Osteoblast (primary cell): ENCODE data around the gene GAPDHS. TPM values are rescaled to one million over a fixed set of nuclear protein-coding genes. Genes with fewer than 3 reads are reported as not detected.
A peak's percentile ranks its signal among the peaks of the same experiment; 100 is the strongest.

Experiments
- DNase-seq: peaks from one replicate; pipeline ENCODE4 v3.0.0; 2011; ENCODE audit warnings: low spot score, mixed read lengths; ENCODE audit not compliant: insufficient read length; ENCODE audit errors: missing footprints
- H2AFZ ChIP-seq: 2 replicates; pipeline ENCODE4 v1.6.0; 2011; ENCODE audit warnings: mild to moderate bottlenecking, low read length
- H3K27ac ChIP-seq: 2 replicates; pipeline ENCODE4 v1.5.1; 2011; ENCODE audit warnings: mild to moderate bottlenecking, low read depth, low read length, moderate library complexity
- H3K27me3 ChIP-seq: 2 replicates; pipeline ENCODE4 v1.6.0; 2012; ENCODE audit warnings: mild to moderate bottlenecking, control low read depth, inconsistent platforms, low read length, moderate library complexity; ENCODE audit not compliant: insufficient read depth
- H3K36me3 ChIP-seq: 2 replicates; pipeline ENCODE4 v1.5.1; 2011; ENCODE audit warnings: mild to moderate bottlenecking, low read length, control low read depth, moderate library complexity; ENCODE audit not compliant: insufficient read depth
- H3K4me1 ChIP-seq: 2 replicates; pipeline ENCODE4 v1.5.1; 2011; ENCODE audit warnings: mild to moderate bottlenecking, low read length, control low read depth, moderate library complexity; ENCODE audit not compliant: insufficient read depth
- H3K4me2 ChIP-seq: 2 replicates; pipeline ENCODE4 v1.6.0; 2011; ENCODE audit warnings: mild to moderate bottlenecking, low read length; ENCODE audit not compliant: insufficient read depth
- H3K4me3 ChIP-seq: fragments of 200-600 bp; sonication (generic); 3 replicates; pipeline ENCODE4 v1.5.1; 2012; ENCODE audit warnings: mild to moderate bottlenecking, low read length, inconsistent platforms; ENCODE audit not compliant: insufficient read depth
- H3K79me2 ChIP-seq: 2 replicates; pipeline ENCODE4 v1.6.0; 2012; ENCODE audit warnings: mild to moderate bottlenecking, low read length, control low read depth, inconsistent platforms; ENCODE audit not compliant: insufficient read depth
- H3K9me3 ChIP-seq: 2 replicates; pipeline ENCODE4 v1.5.1; 2011; ENCODE audit warnings: low read depth, low read length, control low read depth
- H4K20me1 ChIP-seq: 2 replicates; pipeline ENCODE4 v1.6.0; 2012; ENCODE audit warnings: mild to moderate bottlenecking, low read length, control low read depth; ENCODE audit not compliant: insufficient read depth
- total RNA-seq: library from RNA; depleted of rRNA; stranded (reverse); fragments of >200 nt; gene quantifications from 2 replicates; pipeline ENCODE4 v1.2.3, GENCODE V29; 2012
- TF ChIP-seq, protein P1 (sequence below): IDR thresholded peaks from 2 replicates; pipeline ENCODE4 v1.5.1; 2011; ENCODE audit warnings: mild to moderate bottlenecking, low read depth, low read length, moderate library complexity; ENCODE audit errors: extremely low read depth

Gene GAPDHS
- total RNA-seq, 1 donor: not detected

DNA sequence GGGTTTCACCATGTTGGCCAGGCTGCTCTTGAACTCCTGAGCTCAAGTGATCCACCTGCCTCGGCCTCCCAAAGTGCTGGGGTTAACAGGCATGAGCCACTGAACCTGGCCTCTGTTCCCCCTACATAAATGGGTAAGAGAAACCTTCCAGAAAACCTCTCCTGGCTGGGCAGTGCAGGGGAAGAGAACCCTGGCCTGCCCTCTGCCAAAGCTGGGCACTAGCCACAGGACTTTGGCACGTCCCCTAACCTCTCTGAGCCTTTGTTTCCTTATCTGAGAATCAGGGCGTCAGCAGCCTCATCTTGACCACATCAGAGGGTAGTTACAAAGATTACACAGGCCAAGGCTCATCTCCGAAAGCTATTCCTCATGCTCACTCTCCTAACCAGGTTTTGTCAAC lies 7.4 kb upstream of the GAPDHS start:
- H3K27ac ChIP-seq: no peak overlapping the region
- TF ChIP-seq, protein P1, sequence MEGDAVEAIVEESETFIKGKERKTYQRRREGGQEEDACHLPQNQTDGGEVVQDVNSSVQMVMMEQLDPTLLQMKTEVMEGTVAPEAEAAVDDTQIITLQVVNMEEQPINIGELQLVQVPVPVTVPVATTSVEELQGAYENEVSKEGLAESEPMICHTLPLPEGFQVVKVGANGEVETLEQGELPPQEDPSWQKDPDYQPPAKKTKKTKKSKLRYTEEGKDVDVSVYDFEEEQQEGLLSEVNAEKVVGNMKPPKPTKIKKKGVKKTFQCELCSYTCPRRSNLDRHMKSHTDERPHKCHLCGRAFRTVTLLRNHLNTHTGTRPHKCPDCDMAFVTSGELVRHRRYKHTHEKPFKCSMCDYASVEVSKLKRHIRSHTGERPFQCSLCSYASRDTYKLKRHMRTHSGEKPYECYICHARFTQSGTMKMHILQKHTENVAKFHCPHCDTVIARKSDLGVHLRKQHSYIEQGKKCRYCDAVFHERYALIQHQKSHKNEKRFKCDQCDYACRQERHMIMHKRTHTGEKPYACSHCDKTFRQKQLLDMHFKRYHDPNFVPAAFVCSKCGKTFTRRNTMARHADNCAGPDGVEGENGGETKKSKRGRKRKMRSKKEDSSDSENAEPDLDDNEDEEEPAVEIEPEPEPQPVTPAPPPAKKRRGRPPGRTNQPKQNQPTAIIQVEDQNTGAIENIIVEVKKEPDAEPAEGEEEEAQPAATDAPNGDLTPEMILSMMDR: no peak
- no peak overlapping the region for H2AFZ ChIP-seq
- H3K4me3 ChIP-seq: no peak overlapping the region
- DNase-seq: peak; percentile 82
- no peak overlapping the region for H3K4me2 ChIP-seq
- no peaks in the 10 kb centered on the region for H4K20me1 ChIP-seq
- peaks cover 9% of the 10 kb centered on the region for H3K4me1 ChIP-seq
- H3K9me3 ChIP-seq: no peaks in the 10 kb centered on the region
- H3K36me3 ChIP-seq: no peaks in the 10 kb centered on the region
- no peaks in the 10 kb centered on the region for H3K79me2 ChIP-seq
- H3K27me3 ChIP-seq: no peaks in the 10 kb centered on the region

- peak; percentile 96 for DNase-seq
- Histone ChIP-seq H3K4me3 (no peak within 1 kb of the TSS), H3K4me2 (no peak within 1 kb of the TSS), H3K4me1 (peaks cover 9% of the 10 kb centered on the region), H4K20me1 (no peaks in the 10 kb centered on the region), H3K9me3 (no peaks in the 10 kb centered on the region), H2AFZ (no peak within 1 kb of the TSS), H3K27me3 (peaks cover 4% of the 10 kb centered on the region), H3K79me2 (no peaks in the 10 kb centered on the region), H3K36me3 (no peaks in the 10 kb centered on the region), H3K27ac (no peak within 1 kb of the TSS)
- TF ChIP-seq, protein P1: no peak
Measured at GRCh38 chr19:35528218-35529038, 4.8 kb upstream of the GAPDHS start, which contains the start of gene SBSN. SBSN (minus strand) TSS chr19:35528311; CDS start chr19:35528281, 30 bp downstream.

- Histone ChIP-seq H3K4me1 (peaks cover 13% of the 10 kb centered on the region), H3K79me2 (no peaks in the 10 kb centered on the region), H3K9me3 (no peaks in the 10 kb centered on the region), H2AFZ (no peak overlapping the region), H3K4me2 (no peak overlapping the region), H3K27me3 (peaks cover 10% of the 10 kb centered on the region), H4K20me1 (no peaks in the 10 kb centered on the region), H3K4me3 (no peak overlapping the region), H3K36me3 (no peaks in the 10 kb centered on the region), H3K27ac (no peak overlapping the region)
- TF ChIP-seq, protein P1: no peak
- DNase-seq: peak; percentile 73
Measured at GRCh38 chr19:35529241-35530218, 3.7 kb upstream of the GAPDHS start.
